OCI-LY1 (cell line): ENCODE data around the gene SLAIN2.

Experiments used
- CTCF ChIP-seq: fragments of 200-600 bp; sonication (generic), shearing (Covaris generic); IDR thresholded peaks from 2 replicates; pipeline ENCODE4 v1.5.1; 2017; ENCODE audit warnings: mild to moderate bottlenecking, antibody characterized with exemption, low read length, moderate library complexity, mixed read lengths
- EZH2 ChIP-seq: fragments of 200-600 bp; sonication (generic), shearing (Covaris generic); IDR thresholded peaks from 2 replicates; pipeline ENCODE4 v1.8.0; 2017; ENCODE audit warnings: borderline replicate concordance, mixed run types, mild to moderate bottlenecking, antibody characterized with exemption, low read length, moderate library complexity, mixed read lengths

- no peak for TF ChIP-seq CTCF
- no peak for TF ChIP-seq EZH2
Measured at GRCh38 chr4:48336146-48336870, 5.0 kb upstream of the SLAIN2 start.
